Astrocyte of the cerebellum (primary cell): ENCODE data around the gene NEU2.

Experiments used
- DNase-seq: peaks from one replicate; pipeline ENCODE4 v3.0.0-alpha.2; 2011; ENCODE audit warnings: low read depth
- H3K4me3 ChIP-seq: 2 replicates; pipeline ENCODE4 v1.5.1; 2011; ENCODE audit warnings: mild to moderate bottlenecking, low read depth, low read length, moderate library complexity
- in situ Hi-C: cut with HindIII; loops from 2 replicates; pipeline ENCODE4 v1.10.0; 2017; ENCODE audit warnings: low sequenced_read_pairs
- TF ChIP-seq, protein P1 (sequence below): IDR thresholded peaks from 2 replicates; pipeline ENCODE4 v1.5.1; 2012; ENCODE audit warnings: low read length, low read depth, moderate library complexity, mild to moderate bottlenecking; ENCODE audit errors: missing control alignments

NEU2 gene

DNA sequence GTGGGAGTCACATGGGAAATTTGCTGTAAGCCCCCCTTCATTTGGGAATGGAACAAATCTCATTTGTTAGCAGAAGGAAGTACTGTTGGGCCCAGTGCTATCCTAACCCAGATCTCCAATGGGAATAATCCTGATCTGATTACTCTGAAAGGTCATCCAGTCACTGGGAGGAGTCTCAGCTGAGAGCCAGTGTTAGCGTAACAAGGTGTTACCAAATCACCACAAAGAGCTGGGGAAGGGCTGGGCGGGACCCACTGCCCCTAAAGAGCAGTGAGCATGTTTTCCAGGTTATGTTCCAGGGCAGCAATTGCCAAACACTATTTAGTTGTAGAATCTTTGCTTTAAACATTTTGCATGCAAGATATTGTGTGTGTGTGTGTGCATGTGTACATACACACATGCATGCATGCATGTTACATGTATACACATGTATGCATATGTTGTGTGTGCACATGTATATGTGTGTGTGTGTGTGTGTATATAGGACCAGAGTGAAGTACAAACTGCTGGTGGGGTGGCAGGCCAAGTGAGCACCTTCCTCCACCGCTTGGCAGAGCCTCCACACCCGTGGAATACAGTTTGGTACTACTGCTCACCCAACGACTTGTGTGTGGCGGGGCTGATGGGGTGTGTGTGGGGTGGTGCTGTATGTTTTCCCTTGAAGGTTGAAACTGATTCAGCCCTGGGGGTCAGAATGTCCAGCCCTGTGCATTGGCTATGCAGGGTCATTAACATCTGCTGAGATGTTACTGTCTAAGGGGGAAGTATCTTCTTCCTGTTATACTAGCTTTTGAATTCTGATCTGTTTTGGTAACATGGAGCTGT lies 42.9 kb downstream of the NEU2 start:
- DNase-seq, result no peak
- no peak overlapping the region for H3K4me3 ChIP-seq
- TF ChIP-seq, protein P1, sequence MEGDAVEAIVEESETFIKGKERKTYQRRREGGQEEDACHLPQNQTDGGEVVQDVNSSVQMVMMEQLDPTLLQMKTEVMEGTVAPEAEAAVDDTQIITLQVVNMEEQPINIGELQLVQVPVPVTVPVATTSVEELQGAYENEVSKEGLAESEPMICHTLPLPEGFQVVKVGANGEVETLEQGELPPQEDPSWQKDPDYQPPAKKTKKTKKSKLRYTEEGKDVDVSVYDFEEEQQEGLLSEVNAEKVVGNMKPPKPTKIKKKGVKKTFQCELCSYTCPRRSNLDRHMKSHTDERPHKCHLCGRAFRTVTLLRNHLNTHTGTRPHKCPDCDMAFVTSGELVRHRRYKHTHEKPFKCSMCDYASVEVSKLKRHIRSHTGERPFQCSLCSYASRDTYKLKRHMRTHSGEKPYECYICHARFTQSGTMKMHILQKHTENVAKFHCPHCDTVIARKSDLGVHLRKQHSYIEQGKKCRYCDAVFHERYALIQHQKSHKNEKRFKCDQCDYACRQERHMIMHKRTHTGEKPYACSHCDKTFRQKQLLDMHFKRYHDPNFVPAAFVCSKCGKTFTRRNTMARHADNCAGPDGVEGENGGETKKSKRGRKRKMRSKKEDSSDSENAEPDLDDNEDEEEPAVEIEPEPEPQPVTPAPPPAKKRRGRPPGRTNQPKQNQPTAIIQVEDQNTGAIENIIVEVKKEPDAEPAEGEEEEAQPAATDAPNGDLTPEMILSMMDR, result no peak
- in situ Hi-C loops, result no loop called here

DNA sequence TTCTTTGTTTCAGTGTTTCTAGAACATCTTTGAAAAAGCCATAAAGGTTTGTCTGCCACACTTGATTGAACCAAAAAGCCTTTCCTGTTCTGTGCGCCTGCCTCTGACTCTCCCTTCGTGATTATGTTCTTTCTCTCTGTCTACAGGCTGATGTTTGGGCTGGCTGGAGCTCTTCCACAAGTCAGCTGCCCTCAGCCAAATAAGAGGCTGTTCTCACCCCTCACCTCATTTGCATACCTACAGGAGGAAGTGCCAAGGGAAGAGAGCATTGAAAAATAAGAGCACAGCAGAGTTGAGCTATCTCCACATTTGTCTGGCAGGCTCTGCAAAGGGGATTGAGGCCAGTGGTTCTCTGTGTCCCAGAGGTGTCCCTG lies 43.5 kb downstream of the NEU2 start:
- TF ChIP-seq, protein P1, result no peak
- no peak overlapping the region for H3K4me3 ChIP-seq
- no peak for DNase-seq
- in situ Hi-C loops, result no loop called here

DNA sequence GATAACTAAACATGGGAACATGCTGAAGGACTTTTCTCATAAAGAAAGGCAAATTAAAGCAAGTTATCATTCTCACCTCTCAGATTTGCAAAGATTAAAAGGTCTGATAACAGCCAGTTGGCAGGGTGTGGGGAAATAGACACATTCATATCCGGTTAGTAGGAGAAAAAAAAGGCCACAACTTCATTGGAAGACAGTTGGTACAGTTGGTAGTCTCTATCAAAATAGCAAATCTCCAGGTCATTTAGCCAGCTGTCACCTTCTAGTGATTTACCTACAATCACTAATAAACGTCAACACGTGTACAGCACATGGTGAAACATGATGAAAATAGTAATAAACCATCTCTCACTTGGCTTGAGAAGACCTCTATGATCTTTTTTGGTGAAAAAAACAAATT lies 44.3 kb downstream of the NEU2 start:
- in situ Hi-C loops, result no loop called here
- no peak for DNase-seq

DNA sequence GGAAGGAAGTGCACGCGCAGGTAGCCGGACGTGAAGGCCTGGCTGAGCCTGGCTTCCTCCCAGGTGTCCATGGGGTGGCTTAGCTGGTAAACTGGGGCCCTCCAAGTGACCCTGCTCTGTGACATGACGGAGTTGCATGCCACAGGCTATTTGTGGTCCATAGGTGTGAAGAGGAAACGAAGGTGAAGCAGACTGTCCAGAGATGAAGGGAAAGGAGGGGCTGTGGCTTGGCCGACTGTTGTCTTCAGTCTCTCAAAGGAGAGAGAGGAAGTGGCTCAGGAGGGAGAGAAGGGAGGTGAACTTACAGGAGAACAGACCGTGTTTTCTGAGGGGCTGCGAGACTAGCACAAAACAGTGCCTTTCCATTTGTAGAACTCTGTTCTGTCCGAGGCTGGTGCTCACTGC lies 47.0 kb downstream of the NEU2 start:
- no peak overlapping the region for H3K4me3 ChIP-seq
- in situ Hi-C loops, result no loop called here
- no peak for DNase-seq
- TF ChIP-seq, protein P1, result no peak

More for the DNA sequence above, 44.3 kb downstream of the NEU2 start:
- H3K4me3 ChIP-seq, result no peak overlapping the region
- TF ChIP-seq, protein P1, result no peak

DNA sequence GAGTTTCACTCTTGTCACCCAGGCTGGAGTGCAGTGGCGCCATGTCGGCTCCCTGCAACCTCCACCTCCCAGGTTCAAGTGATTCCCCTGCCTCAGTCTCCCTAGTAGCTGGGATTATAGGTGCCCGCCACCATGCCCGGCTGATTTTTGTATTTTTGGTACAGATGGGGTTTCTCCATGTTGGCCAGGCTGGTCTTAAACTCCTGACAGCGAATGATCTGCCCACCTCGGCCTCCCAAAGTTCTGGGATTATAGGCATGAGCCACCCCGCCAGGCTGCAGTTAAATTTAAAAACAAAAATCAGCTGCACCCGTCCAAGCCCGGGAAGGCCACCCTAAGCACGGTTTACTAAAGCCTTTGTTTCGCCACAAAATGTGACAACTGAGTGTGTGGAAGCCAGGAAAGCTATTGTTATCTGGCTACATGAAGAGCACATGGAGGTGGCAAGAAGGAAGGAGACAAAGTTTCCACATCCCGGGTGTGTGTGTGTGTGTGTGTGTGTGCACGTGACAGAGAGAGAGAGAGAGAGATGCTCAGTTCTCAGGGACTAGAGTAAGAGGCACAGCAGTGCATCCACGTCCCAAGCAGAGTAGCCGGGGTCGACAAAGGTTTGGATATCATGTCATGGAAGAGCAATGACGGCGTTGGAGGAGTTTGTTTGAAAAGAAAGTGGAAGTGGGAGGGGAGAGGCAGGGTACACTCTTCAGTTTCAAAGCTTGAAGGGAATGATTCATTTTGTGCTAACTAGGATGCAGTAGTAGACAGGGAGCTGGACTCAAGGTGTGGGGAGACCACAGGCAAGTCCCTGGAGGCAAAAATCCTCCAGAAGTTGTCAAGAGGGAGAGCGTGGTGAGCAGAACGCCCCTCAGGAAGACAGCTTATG lies 47.7 kb downstream of the NEU2 start:
- in situ Hi-C loops, result loop anchor here (5.0 kb wide), 1 partner anchor 92 kb away; no protein-coding TSS in a partner anchor
- H3K4me3 ChIP-seq, result no peak overlapping the region
- no peak for DNase-seq
- TF ChIP-seq, protein P1, result no peak

DNA sequence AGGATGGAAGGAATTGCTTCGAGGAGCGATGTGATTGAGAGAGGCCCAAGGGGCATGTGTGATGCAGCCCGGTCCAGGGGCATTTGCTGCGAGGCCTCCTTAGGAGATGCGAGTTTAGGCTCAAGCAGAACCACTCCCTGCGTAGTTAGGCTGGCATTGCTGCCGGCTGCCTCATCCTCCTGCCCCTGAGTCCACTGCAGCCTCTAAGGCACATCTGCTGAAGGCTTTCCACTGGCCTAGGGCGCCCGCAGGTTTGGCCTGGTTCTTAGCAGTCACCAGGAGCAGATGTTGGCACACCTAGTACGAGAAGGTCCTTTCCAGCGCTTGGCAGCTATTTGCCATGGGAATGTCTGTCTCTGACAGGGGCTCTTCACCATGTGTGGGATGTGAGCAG lies 48.4 kb downstream of the NEU2 start:
- in situ Hi-C loops, result loop anchor here (5.0 kb wide), 1 partner anchor 91 kb away; no protein-coding TSS in a partner anchor
- TF ChIP-seq, protein P1, result no peak
- H3K4me3 ChIP-seq, result no peak overlapping the region
- DNase-seq, result no peak
